ENCODE measurements around the gene C1orf167.

GRCh38 chr1:11767922-11768704 lies 6.1 kb downstream of the C1orf167 start:
- TF ChIP-seq REST (IDR thresholded peaks at IDR 0.05; ENCODE audit: unreplicated experiment) (no peak), CTCF (conservative IDR thresholded peaks at IDR 0.05; ENCODE audit: low read depth in 2 of 2) (no peak), POLR2AphosphoS5 (IDR thresholded peaks at IDR 0.05; ENCODE audit: low read depth) (no peak), ZNF114 (CRISPR knock-in tag; IDR thresholded peaks at IDR 0.05) (no peak), EZH2phosphoT487 (IDR thresholded peaks at IDR 0.05; ENCODE audit: unreplicated experiment) (no peak)
